ENCODE data around the gene DCUN1D2. TPM values are rescaled to one million over a fixed set of nuclear protein-coding genes. Genes with fewer than 3 reads are reported as not detected.

Gene DCUN1D2
- total and polyA plus RNA-seq, 10 of the 15 experiments (the other 5 are each of a cell fraction or from before 2014, with no cell fraction given) = 2.5 to 23.6 (median 9.3) TPM

- TF ChIP-seq TCF12 (IDR thresholded peaks at IDR 0.05; ENCODE audit: low read depth, low read length) = no peak
Observed at GRCh38 chr13:113537205-113537604, 46.7 kb upstream of the DCUN1D2 start (continued).

- Histone ChIP-seq H4K20me1 (ENCODE audit: control insufficient read depth, insufficient read depth) (no peaks in the 10 kb centered on the region), H3K9ac (ENCODE audit: control insufficient read depth, insufficient read depth, low read length) (no peak overlapping the region), H3K9me3 (replicated peaks; ENCODE audit: control insufficient read depth, insufficient read depth, low read length) (no peaks in the 10 kb centered on the region; the same call in 2 of the 3 replicates), H3K27ac (ENCODE audit: control insufficient read depth, insufficient read depth) (no peak overlapping the region), H3K4me2 (ENCODE audit: control insufficient read depth, insufficient read depth) (no peak overlapping the region), H3K4me3 (no peak overlapping the region), H3K27me3 (replicated peaks in 1 of 2; ENCODE audit: control insufficient read depth in 2 of 2, insufficient read depth in 2 of 2, low read length in 1 of 2) (no peaks in the 10 kb centered on the region), H3K36me3 (ENCODE audit: control insufficient read depth in 2 of 2, insufficient read depth in 2 of 2, low read length in 1 of 2) (peaks cover 0 to 2% of the 10 kb centered on the region in 2 experiments; a peak in 1 of 4 replicates), H2AFZ (ENCODE audit: control insufficient read depth, low read depth, low read length) (no peak overlapping the region), H3K4me1 (ENCODE audit: control insufficient read depth, insufficient read depth, low read length) (no peaks in the 10 kb centered on the region), H3K79me2 (ENCODE audit: control insufficient read depth, insufficient read depth, low read length) (no peaks in the 10 kb centered on the region)
- SMC1A ChIA-PET (ENCODE audit: uncharacterized antibody, unreplicated experiment) = no interaction called here
- RAD21 ChIA-PET (ENCODE audit: unreplicated experiment) = no interaction called here
- POLR2A ChIA-PET = no interaction called here
- in situ Hi-C loops (cut with MboI) = no loop called here
- CTCF ChIA-PET = no interaction called here
- ATAC-seq (no peak), DNase-seq (ENCODE audit: low read depth, low spot score) (no peak), FAIRE-seq (no peak)
- intact Hi-C loops (cut with micrococcal nuclease; ENCODE audit: unreplicated experiment) = loop anchor here (2.0 kb wide), 1 partner anchor 22 kb away; no protein-coding TSS in a partner anchor
- BruUV-seq (replicated peaks) = no TSS peak
- WGBS (ENCODE audit: insufficient coverage, insufficient replicate concordance, low lambda C conversion rate, missing lambda C conversion rate) = 96% methylated on average over 18 of the region's 18 CpGs
- no peak for TF ChIP-seq ZZZ3 (IDR thresholded peaks at IDR 0.05; ENCODE audit: control insufficient read depth, insufficient read length, low read depth)
- no peak for TF ChIP-seq HCFC1 (IDR thresholded peaks at IDR 0.05; ENCODE audit: low read length)
- TF ChIP-seq SP1 (IDR thresholded peaks at IDR 0.05; ENCODE audit: low read depth, low read length) = no peak
- TF ChIP-seq ZNF687 (IDR thresholded peaks at IDR 0.05) = no peak
- no peak for TF ChIP-seq SMC3 (IDR thresholded peaks at IDR 0.05; ENCODE audit: borderline replicate concordance, low read length)
Observed at GRCh38 chr13:113536461-113537110, 46.1 kb upstream of the DCUN1D2 start.
